Esophagus (tissue), 2 donors: Measurements from ENCODE around the gene TTLL3. TPM values are rescaled to one million over a fixed set of nuclear protein-coding genes. Genes with fewer than 3 reads are reported as not detected.

Experiments
- H3K27ac ChIP-seq, 2 donors: one replicate each; pipeline ENCODE4 v1.5.1; 2013; ENCODE audit warnings: low read depth in 2 of 2, mild to moderate bottlenecking in 2 of 2, inconsistent platforms in 1 of 2, low read length in 1 of 2, moderate library complexity in 1 of 2
- H3K27me3 ChIP-seq, 2 donors: one replicate each; pipeline ENCODE4 v1.6.1; 2013; ENCODE audit warnings: low read length in 2 of 2, control low read depth in 1 of 2, mild to moderate bottlenecking in 1 of 2; ENCODE audit not compliant: insufficient read depth in 2 of 2, control insufficient read depth in 1 of 2
- H3K36me3 ChIP-seq, 2 donors: one replicate each; pipeline ENCODE4 v1.6.1; 2013; ENCODE audit warnings: low read length in 1 of 2; ENCODE audit not compliant: control insufficient read depth in 2 of 2, insufficient read depth in 2 of 2
- H3K4me1 ChIP-seq, 2 donors: one replicate each; pipeline ENCODE4 v1.6.1; 2013; ENCODE audit warnings: low read length in 1 of 2; ENCODE audit not compliant: control insufficient read depth in 2 of 2, insufficient read depth in 2 of 2
- H3K4me3 ChIP-seq, 2 donors: one replicate each; pipeline ENCODE4 v1.5.1; 2013; ENCODE audit warnings: low read length in 2 of 2, mild to moderate bottlenecking in 2 of 2, low read depth in 1 of 2, moderate library complexity in 1 of 2
- H3K9me3 ChIP-seq, 2 donors: one replicate each; pipeline ENCODE4 v1.6.1; 2013; ENCODE audit warnings: mild to moderate bottlenecking in 2 of 2, low read depth in 1 of 2, low read length in 1 of 2, moderate library complexity in 1 of 2; ENCODE audit not compliant: control insufficient read depth in 2 of 2, insufficient read depth in 1 of 2
- WGBS, 2 donors: extraction: QIAGEN DNeasy Blood & Tissue Kit; methylation state at CpG; one replicate each; pipeline ENCODE4 v1.1.7; 2013; 5-methylcytosine and 5-hydroxymethylcytosine counted together
- polyA plus RNA-seq, 2 donors: library from polyadenylated mRNA; stranded (reverse); fragments of 200-250 nt; gene quantifications; one replicate each; pipeline ENCODE4 v1.2.3, GENCODE V29; 2013
- donor health status: healthy with polysubstance abuse.
- donor health status: Bipolar disorder and iron deficiency.

The TTLL3 gene
- polyA plus RNA-seq, 2 donors = 14.5 to 31.2 TPM

DNA sequence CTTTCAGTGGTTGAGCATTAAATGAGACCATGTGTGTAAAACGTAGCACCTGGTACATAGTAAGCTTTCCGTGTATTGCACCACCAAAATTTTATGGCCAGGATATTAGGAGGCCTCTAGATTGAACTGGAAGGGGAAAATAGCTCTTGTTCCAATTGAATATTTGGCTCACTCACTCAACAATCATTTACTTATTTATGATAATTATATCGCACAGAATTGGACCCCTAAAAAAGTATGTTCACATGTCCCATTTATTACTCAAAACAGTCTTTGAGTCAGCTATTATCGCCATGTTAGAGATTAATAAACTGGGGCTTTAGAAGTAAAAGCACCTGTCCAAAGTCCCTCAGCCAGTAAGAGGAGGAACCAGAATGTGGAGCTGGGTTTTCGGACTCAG lies 5.1 kb upstream of the TTLL3 start:
- no peak overlapping the region for H3K4me3 ChIP-seq
- H3K36me3 ChIP-seq = peaks cover 29 to 41% of the 10 kb centered on the region in 2 donors
- WGBS, 2 donors = 79 to 89% methylated on average over 5 of the region's 5 CpGs
- H3K9me3 ChIP-seq = no peaks in the 10 kb centered on the region
- peaks cover 0 to 3% of the 10 kb centered on the region in 2 donors for H3K4me1 ChIP-seq
- H3K27me3 ChIP-seq = no peaks in the 10 kb centered on the region
- no peak overlapping the region for H3K27ac ChIP-seq

DNA sequence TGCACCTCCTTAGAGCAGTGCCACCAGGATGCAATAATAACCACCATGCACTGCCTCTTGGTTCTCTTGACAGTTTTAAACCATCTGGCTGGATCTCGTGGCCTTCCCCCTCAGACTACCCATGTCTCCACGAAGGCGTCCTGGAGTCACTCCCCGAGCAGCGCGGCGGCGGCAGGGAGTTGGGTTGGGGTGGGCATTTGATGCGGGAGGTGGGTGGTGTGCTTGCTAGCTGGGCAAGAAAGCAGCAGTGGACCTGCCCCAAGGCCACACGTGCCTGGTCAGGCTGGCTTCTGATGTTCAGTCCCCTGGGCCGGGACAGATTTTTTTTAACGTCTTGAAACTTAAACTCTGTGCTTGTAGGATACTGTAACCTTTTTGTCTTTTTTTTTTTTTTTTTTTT lies 3.9 kb upstream of the TTLL3 start:
- Histone ChIP-seq H3K9me3 (no peaks in the 10 kb centered on the region), H3K4me1 (peaks cover 3 to 5% of the 10 kb centered on the region in 2 donors), H3K36me3 (peaks cover 29 to 35% of the 10 kb centered on the region in 2 donors), H3K4me3 (no peak overlapping the region), H3K27me3 (no peaks in the 10 kb centered on the region), H3K27ac (no peak overlapping the region)
- WGBS, 2 donors = 87 to 89% methylated on average over 12 of the region's 12 CpGs

DNA sequence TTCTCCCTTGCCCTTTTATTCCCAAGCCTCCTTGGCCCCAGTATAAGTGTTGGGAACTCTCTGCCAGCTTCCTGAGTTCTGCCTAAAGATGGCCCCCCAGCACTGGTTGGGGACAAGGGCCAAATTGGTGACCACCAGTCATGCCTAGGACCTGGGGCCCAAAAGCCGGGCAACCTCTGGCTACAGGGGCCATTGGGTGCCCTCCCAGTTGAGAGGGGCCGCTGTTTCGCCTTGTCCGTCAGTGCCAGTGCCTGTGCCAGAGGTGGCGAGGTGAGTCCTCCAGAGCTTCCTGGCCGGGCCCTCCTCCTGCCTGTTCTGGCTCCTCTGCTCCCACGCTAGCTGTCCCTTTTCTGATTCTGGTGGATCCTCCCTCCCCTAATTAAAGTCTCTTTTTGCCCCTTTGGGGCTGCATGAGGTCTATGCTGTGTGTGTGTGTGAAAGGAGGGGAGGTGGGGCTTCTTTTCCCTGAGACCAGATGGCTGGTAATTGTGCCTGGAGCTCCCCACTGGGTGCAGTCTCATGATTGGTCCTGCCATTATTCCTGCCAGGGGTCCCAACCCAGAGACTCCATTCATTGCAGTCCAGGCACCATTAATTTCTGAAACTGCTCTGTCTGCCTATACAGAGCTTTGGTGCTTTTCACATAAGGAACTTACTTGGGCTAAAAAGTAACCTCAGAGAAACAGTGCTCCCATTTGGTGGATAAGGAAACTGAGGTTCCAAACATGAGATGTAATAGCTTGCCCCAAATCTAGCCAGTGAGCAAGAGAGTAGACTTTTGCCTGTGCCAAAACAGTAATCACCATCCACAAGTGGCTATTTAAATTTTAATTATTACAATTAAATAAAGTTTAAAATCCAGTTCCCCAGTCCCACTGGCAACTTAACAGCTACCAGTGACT lies 3.1 kb upstream of the TTLL3 start:
- no peak overlapping the region for H3K27ac ChIP-seq
- H3K4me1 ChIP-seq = peaks cover 3 to 6% of the 10 kb centered on the region in 2 donors
- peaks cover 29 to 32% of the 10 kb centered on the region in 2 donors for H3K36me3 ChIP-seq
- no peaks in the 10 kb centered on the region for H3K9me3 ChIP-seq
- H3K4me3 ChIP-seq = no peak overlapping the region
- H3K27me3 ChIP-seq = no peaks in the 10 kb centered on the region
- 86 to 95% methylated on average over 7 of the region's 7 CpGs for WGBS, 2 donors

DNA sequence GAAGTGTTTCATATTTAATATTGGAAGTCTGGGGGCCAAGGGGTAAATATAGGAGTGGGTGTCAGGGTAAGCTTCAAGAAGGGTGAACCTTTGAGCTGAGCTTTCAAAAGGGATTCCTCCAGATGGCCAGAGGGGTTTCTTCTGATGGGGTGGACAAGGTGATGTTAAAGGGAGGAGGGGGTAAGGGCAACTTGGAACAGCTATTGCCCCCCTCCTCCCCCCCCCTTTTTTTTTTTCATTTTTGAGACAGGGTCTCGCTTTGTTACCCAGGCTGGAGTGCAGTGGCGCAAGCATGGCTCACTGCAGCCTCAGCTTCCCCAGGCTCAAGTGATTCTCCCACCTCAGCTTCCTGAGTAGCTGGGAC lies 2.1 kb upstream of the TTLL3 start:
- WGBS, 2 donors = 71 to 89% methylated on average over 2 of the region's 2 CpGs
- no peak overlapping the region for H3K27ac ChIP-seq
- peaks cover 3 to 6% of the 10 kb centered on the region in 2 donors for H3K4me1 ChIP-seq
- no peaks in the 10 kb centered on the region for H3K9me3 ChIP-seq
- no peak overlapping the region for H3K4me3 ChIP-seq
- H3K27me3 ChIP-seq = no peaks in the 10 kb centered on the region
- H3K36me3 ChIP-seq = peaks cover 29 to 33% of the 10 kb centered on the region in 2 donors

DNA sequence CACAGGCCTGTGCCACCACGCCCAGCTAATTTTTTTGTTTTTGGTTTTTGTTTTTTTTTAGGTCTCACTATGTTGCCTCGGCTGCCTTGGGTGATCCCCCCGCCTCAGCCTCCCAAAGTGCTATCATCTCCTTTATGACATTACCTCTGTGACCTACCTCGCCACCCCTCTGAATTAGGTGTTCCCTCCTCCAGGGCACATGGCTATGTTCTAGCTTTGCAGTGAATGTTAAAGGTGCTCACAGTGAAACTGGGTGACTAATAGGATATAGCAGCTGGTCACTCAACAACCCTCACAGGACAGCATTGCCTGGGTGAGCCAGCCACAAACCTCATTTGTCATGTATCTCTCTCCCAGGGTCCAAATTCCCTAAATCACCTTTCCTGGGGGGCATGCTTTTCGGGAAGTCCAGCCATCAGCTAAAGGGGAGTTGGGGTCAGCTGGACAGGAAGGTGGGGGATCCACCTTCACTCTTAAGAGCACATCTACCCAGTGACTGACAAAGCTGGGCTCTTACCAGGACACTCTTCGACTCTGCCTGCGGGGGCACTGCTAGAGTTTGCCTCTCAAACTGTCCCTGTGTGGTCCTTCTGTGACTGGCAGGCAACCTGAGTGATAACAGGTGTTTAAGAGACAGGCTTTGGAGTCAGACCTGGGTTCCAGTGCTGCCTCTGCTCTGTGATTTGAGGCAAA lies 1.6 kb upstream of the TTLL3 start:
- 66 to 71% methylated on average over 7 of the region's 7 CpGs for WGBS, 2 donors
- peaks cover 3 to 6% of the 10 kb centered on the region in 2 donors for H3K4me1 ChIP-seq
- no peaks in the 10 kb centered on the region for H3K9me3 ChIP-seq
- H3K36me3 ChIP-seq = peaks cover 26 to 30% of the 10 kb centered on the region in 2 donors
- H3K4me3 ChIP-seq = no peak overlapping the region
- no peaks in the 10 kb centered on the region for H3K27me3 ChIP-seq
- peak overlapping the region; percentile 76 to 91 for H3K27ac ChIP-seq

DNA sequence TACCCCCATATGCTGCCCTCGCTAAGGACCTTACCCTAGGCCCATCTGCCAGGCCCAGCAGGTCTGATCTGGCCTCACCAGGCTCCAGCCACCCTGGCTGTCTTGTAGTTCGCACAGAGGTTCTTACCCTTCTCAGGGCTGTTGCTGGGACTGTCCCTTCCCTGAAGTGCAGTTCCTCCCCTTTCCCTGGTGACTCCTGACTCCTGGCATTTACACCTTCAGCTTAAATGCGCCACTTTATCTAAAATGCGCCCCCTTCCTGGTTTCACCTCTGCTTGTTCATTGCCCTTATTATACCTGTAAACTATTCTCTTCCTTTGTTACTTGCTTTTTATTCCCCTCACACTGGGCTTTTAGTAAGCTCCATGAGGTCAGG lies 835 bp upstream of the TTLL3 start:
- peaks cover 3 to 6% of the 10 kb centered on the region in 2 donors for H3K4me1 ChIP-seq
- no peaks in the 10 kb centered on the region for H3K9me3 ChIP-seq
- H3K27me3 ChIP-seq = no peaks in the 10 kb centered on the region
- H3K27ac ChIP-seq = peak overlapping the region; percentile 76 to 91
- WGBS, 2 donors = 70 to 72% methylated on average over 4 of the region's 4 CpGs
- peaks cover 19 to 23% of the 10 kb centered on the region in 2 donors for H3K36me3 ChIP-seq
- peak overlapping the region in 1 of 2 donors; percentile 52 for H3K4me3 ChIP-seq

DNA sequence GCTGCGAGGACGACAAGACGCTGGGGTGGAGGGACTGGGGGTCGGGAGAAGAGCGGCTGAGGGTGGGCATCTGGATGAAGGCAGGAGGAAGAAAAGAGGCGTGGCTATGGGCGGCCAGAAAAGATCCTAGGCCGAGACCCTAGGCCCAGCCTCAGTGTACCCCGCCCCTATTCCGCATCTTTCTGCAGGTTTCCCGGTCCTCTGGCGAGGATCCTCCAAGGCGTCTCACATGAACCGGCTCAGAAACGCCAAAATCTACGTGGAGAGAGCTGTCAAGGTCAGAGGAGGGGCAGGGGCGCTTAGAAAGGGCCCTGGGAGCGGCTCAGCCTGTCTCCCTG lies 340 bp downstream of the TTLL3 start:
- Histone ChIP-seq H3K27me3 (no peaks in the 10 kb centered on the region), H3K36me3 (peaks cover 11 to 15% of the 10 kb centered on the region in 2 donors), H3K9me3 (no peaks in the 10 kb centered on the region), H3K4me1 (peaks cover 3 to 6% of the 10 kb centered on the region in 2 donors), H3K4me3 (peak overlapping the region; percentile 52 to 60), H3K27ac (peak overlapping the region; percentile 76 to 91)
- 7 to 9% methylated on average over 18 of the region's 18 CpGs for WGBS, 2 donors

DNA sequence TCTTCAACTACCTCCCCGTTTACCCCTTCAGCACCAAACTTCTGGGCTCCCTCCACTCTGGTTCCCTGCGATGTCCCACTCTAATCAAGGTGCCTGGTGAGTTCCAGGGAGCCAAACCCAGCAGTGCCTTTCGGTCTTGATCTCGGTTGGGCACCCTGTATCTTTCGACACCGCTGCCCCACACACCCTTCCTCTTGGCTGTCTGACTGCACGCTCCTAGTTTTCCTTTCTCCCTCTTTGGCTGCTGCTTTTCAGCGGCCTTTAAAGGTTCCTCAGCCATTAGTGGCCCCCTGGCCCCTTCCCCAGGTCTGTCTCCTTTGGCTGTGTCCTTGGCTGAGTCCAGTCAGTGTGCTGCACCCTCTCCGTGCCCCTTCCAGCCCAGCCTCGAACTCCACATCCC lies 784 bp downstream of the TTLL3 start:
- peak overlapping the region; percentile 14 to 91 for H3K27ac ChIP-seq
- H3K27me3 ChIP-seq = no peaks in the 10 kb centered on the region
- 42 to 46% methylated on average over 10 of the region's 10 CpGs for WGBS, 2 donors
- no peaks in the 10 kb centered on the region for H3K9me3 ChIP-seq
- H3K36me3 ChIP-seq = peaks cover 8 to 11% of the 10 kb centered on the region in 2 donors
- peaks cover 3 to 6% of the 10 kb centered on the region in 2 donors for H3K4me1 ChIP-seq
- peak overlapping the region; percentile 52 to 60 for H3K4me3 ChIP-seq

DNA sequence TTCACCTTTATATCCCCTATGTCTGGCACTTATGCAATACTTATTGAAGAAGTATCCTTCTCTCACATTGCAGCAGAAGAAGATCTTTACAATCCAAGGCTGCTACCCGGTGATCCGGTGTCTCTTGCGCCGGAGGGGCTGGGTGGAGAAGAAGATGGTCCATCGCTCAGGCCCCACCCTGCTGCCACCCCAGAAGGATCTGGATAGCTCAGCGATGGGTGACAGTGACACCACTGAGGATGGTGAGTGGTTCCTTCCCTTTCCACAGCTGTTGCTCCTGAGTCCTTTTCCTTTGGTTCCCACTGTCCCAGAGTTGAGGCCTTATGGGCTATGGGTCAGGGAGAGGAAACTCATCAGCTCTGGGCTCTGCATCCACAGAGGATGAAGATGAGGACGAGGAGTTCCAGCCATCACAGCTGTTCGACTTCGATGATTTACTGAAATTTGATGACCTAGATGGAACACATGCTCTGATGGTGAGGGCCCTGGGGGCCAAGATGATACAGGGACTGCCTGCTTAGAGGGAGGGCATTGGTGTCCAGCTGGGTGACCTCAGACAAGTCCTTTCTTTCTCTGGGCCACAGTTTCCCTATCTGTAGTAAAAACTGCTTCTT lies 2.9 kb downstream of the TTLL3 start:
- H3K9me3 ChIP-seq = no peaks in the 10 kb centered on the region
- peaks cover 3 to 6% of the 10 kb centered on the region in 2 donors for H3K4me1 ChIP-seq
- H3K4me3 ChIP-seq = no peak overlapping the region
- H3K27me3 ChIP-seq = no peaks in the 10 kb centered on the region
- peaks cover 0 to 2% of the 10 kb centered on the region in 2 donors for H3K36me3 ChIP-seq
- no peak overlapping the region for H3K27ac ChIP-seq
- WGBS, 2 donors = 94 to 95% methylated on average over 9 of the region's 9 CpGs
